Right ventricle myocardium inferior (tissue), 1 donor: ENCODE data around the gene AQP12B. TPM values are rescaled to one million over a fixed set of nuclear protein-coding genes. Genes with fewer than 3 reads are reported as not detected.

ENCODE experiments used
- ATAC-seq: fragments of 200-7000 bp; cut with Tn5 transposase; one replicate; pipeline ENCODE4 v1.9.1; 2020; ENCODE audit warnings: mild to moderate bottlenecking, moderate library complexity
- DNase-seq: peaks from one replicate; pipeline ENCODE4 v3.0.0; 2021; ENCODE audit errors: missing footprints
- intact Hi-C: fragments of 100-400 bp; cut with DNase I; formaldehyde crosslinking; loops from one replicate; pipeline ENCODE4 v1.11.0; 2022
- total RNA-seq: library from RNA; stranded (reverse); fragmentation: NEBNext Ultra II Directional; extraction: Animal tissue kit (Norgen Biotek cat#: 25700); gene quantifications from one replicate; pipeline ENCODE4 v1.2.1, GENCODE V29; 2021
- donor health status: DM: no; HTN: yes; CAD: no; lungs with severe emphysema.

Gene AQP12B
- total RNA-seq, 1 donor from 2014 or later, result not detected

DNA sequence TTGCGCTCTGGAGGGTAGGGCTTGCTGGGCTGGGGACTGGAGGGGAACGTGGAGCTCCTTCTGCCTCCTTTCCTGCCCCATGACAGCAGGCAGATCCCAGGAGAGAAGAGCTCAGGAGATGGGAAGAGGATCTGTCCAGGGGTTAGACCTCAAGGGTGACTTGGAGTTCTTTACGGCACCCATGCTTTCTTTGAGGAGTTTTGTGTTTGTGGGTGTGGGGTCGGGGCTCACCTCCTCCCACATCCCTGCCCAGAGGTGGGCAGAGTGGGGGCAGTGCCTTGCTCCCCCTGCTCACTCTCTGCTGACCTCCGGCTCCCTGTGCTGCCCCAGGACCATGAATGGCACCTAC is 53.1 kb downstream of the AQP12B start:
- intact Hi-C loops, result no loop called here
- ATAC-seq (no peak), DNase-seq (no peak)

DNA sequence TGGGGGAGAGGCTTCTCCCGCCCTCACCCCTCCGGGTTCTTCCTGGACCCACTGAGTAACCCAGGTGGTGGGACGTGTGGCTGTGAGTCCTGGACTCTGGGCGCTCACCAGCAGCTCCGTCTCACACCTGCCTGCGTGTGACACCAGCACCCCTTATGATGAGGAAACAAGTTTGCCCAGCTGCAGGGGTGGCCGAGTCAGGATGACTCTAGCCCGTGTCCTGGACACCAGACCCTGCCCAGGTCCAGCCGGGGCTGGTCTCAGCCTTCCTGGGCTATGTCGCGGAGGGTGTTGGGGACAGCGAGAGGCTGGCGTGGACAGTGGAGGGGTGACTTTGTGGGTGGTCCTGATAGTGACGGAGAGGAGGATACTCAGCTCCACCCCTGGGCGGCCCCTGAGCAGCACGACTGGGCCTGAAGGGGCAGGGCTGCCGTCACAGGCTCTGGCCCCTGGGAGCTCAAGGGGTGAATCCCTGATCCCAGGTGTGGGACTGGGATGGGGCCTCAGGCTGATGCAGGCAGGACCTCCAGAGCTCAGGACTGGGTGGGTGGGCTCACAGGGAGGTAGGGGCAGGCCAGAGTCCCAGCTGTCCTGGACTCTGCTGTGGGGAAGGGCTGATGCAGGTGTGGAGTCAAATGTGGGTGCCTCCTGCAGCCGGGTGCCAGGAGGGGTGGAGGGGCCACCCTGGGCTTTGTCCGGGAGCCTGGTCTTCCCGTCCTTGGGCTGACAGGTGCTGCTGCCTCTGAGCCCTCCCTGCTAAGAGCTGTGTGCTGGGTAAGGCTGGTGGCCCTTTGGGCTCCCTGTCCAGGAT is 53.7 kb downstream of the AQP12B start:
- ATAC-seq (no peak), DNase-seq (peak; percentile 35)
- intact Hi-C loops, result no loop called here

DNA sequence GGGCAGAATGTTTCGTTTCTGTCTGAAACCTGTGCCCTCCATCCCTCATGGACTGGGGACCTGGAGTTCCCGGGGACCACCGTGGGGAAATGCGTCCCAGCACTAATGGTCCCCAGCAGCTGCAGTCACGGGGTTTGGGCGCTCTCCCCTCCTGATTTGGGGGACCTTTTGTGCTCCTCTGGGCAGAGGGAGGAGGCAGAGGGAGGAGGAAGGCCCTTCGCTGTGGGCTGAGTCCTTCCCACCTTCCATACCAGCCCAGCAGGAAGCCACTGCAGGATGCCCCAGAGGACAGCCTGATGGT is 54.2 kb downstream of the AQP12B start:
- intact Hi-C loops, result no loop called here
- no peak for DNase-seq
- no peak for ATAC-seq

- DNase-seq, result peak; percentile 48
- intact Hi-C loops, result no loop called here
- no peak for ATAC-seq
These were observed 54.8 kb downstream of the AQP12B start for GRCh38 chr2:240627736-240628506.

DNA sequence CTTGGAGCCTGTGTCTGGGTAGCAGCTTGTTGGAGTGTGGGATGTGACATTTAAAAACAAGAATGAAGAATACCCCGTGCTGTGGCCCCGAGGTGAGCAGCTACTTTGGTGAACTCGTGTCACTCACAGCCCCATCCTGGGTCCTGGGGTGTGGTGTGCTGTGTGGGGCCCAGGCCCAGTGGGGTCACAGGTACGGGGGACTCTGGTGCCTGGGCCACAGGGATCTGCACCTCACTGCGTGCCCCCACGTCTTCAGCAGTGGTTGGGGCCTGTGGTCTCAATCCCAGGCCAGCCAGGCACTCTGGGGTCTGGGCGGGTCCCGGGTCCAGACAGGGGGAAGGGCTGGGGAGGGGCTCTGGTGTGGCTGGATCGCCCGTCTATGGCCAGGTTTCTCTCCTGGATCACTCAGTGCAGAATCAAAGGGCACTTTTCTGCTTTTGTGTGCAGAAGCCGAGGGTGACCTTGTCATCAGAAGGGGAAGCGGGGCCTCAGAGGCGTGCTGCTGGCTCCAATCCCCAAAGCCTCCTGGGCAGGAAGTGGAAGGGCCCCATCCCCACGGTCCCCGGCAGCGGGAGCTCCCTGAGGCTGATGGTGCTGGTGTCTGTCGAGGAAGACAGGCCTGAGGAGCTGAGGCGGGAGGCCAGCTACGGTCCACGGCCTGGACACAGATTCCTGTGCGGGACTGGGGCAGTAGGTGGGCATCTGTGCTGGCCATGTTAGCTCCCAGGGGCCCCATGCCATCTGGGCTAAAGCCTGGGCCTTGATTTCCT is 56.0 kb downstream of the AQP12B start:
- DNase-seq (peak; percentile 72), ATAC-seq (peak; percentile 33)
- intact Hi-C loops, result no loop called here

Other genes with a start within 250 kb of the AQP12B start
- 182 TPM for gene GPC1, start 247.2 kb downstream of the AQP12B start, total RNA-seq
- 5.9 TPM for gene ANKMY1, start 124.9 kb downstream of the AQP12B start, total RNA-seq
- 14.4 TPM for gene DUSP28, start 122.5 kb downstream of the AQP12B start, total RNA-seq
- 98.4 TPM for gene RNPEPL1, start 114.4 kb downstream of the AQP12B start, total RNA-seq
- 51.8 TPM for gene CAPN10, start 96.2 kb downstream of the AQP12B start, total RNA-seq
- 2.2 TPM for gene GPR35, start 57.4 kb downstream of the AQP12B start, total RNA-seq
- not detected for gene AQP12A, start 9.0 kb upstream of the AQP12B start, total RNA-seq
- 1.5 TPM for gene KIF1A, start 137.3 kb upstream of the AQP12B start, total RNA-seq
- not detected for gene AGXT, start 185.9 kb upstream of the AQP12B start, total RNA-seq
- not detected for gene MAB21L4, start 213.3 kb upstream of the AQP12B start, total RNA-seq
- gene CROCC2, start 223.5 kb upstream of the AQP12B start, total RNA-seq, result not detected